Left lung (tissue), 8 donors: Measurements from ENCODE around the gene FCRLA. TPM values are rescaled to one million over a fixed set of nuclear protein-coding genes. Genes with fewer than 3 reads are reported as not detected.

Experiments
- polyA plus RNA-seq, 6 donors: library from polyadenylated mRNA; unstranded; fragments of 120-200 nt; gene quantifications; one replicate each; pipeline ENCODE4 v1.2.1, GENCODE V29; 2013; ENCODE audit not compliant: insufficient read length in 6 of 6
- total RNA-seq, 2 donors: library from RNA; stranded (reverse); fragmentation: NEBNext Ultra II Directional; extraction: Animal tissue kit (Norgen Biotek cat#: 25700); gene quantifications; one replicate each; pipeline ENCODE4 v1.2.1, GENCODE V29; 2021
- donor health status: DM: no; HTN: yes; CAD: no.
- donor health status: DM: no; HTN: no; CAD: no.

FCRLA gene
- total and polyA plus RNA-seq, 8 donors, result 0.08 to 0.44 (median 0.34) TPM; not detected in 1

Other genes starting within 250 kb of the FCRLA start
- 100 to 1,000 TPM in 1 of 2 donors, 10 to 100 TPM in 1; 80.0 to 135 TPM for gene FCGR2A, start 201.8 kb upstream of the FCRLA start, total RNA-seq
- 10 to 100 TPM; 12.4 to 18.2 (median 16.0) TPM for gene FCGR2A, start 201.8 kb upstream of the FCRLA start, polyA plus RNA-seq
- gene HSPA6, start 182.7 kb upstream of the FCRLA start, total RNA-seq, result 10 to 100 TPM in 1 of 2 donors, 1 to 10 TPM in 1; 7.1 to 18.7 TPM
- 1 to 10 TPM in 5 of 6 donors, under 1 TPM in 1; 0.60 to 1.4 (median 1.2) TPM for gene HSPA6, start 182.7 kb upstream of the FCRLA start, polyA plus RNA-seq
- 100 to 1,000 TPM in 1 of 2 donors, 10 to 100 TPM in 1; 56.3 to 237 TPM for gene FCGR3A, start 157.4 kb upstream of the FCRLA start, total RNA-seq
- 1 to 10 TPM; 1.8 to 5.5 (median 3.0) TPM for gene FCGR3A, start 157.4 kb upstream of the FCRLA start, polyA plus RNA-seq
- 10 to 100 TPM in 1 of 2 donors, 1 to 10 TPM in 1; 7.8 to 74.8 TPM for gene FCGR3B, start 76.1 kb upstream of the FCRLA start, total RNA-seq
- gene FCGR3B, start 76.1 kb upstream of the FCRLA start, polyA plus RNA-seq, result 1 to 10 TPM in 1 of 6 donors, under 1 TPM in 5; 0.20 to 1.0 (median 0.47) TPM
- 10 to 100 TPM in 1 of 2 donors, 1 to 10 TPM in 1; 8.8 to 24.1 TPM for gene FCGR2B, start 44.1 kb upstream of the FCRLA start, total RNA-seq
- gene FCGR2B, start 44.1 kb upstream of the FCRLA start, polyA plus RNA-seq, result 1 to 10 TPM in 1 of 6 donors, under 1 TPM in 5; 0.43 to 1.1 (median 0.62) TPM
- 1 to 10 TPM in 1 of 2 donors, under 1 TPM in 1; 0.70 to 1.1 TPM for gene FCRLB, start 14.3 kb downstream of the FCRLA start, total RNA-seq
- under 1 TPM; 0.25 to 0.59 (median 0.42) TPM for gene FCRLB, start 14.3 kb downstream of the FCRLA start, polyA plus RNA-seq
- 10 to 100 TPM; 13.6 to 18.9 TPM for gene DUSP12, start 42.6 kb downstream of the FCRLA start, total RNA-seq
- 10 to 100 TPM; 40.3 to 53.0 (median 42.3) TPM for gene DUSP12, start 42.6 kb downstream of the FCRLA start, polyA plus RNA-seq
- gene ATF6, start 59.1 kb downstream of the FCRLA start, total RNA-seq, result 10 to 100 TPM; 27.3 to 32.2 TPM
- 10 to 100 TPM; 26.3 to 32.6 (median 29.5) TPM for gene ATF6, start 59.1 kb downstream of the FCRLA start, polyA plus RNA-seq